ENCODE data around the gene HSD17B14. TPM values are rescaled to one million over a fixed set of nuclear protein-coding genes. Genes with fewer than 3 reads are reported as not detected.
"Not testable (repeated sequence)": the region's sequence is repeated elsewhere in the genome, so short reads cannot be mapped to it uniquely, and the experiment has no call there.

The HSD17B14 gene
- total and polyA plus RNA-seq, 4 donors = 9.0 to 39.1 (median 15.3) TPM

- 77% methylated on average over 7 of the region's 7 CpGs for WGBS, 2 donors
- H3K4me3 ChIP-seq = no peak overlapping the region
- no peak overlapping the region for H3K9ac ChIP-seq (ENCODE audit: insufficient read depth in 1 of 2, low read length in 2 of 2)
- peaks cover 0 to 2% (median 0%) of the 10 kb centered on the region in 4 donors for H3K9me3 ChIP-seq (ENCODE audit: control insufficient read depth in 4 of 4, insufficient read depth in 3 of 4, low read length in 3 of 4)
- H3K27me3 ChIP-seq (ENCODE audit: control insufficient read depth in 3 of 3, insufficient read depth in 3 of 3, low read length in 2 of 3) = no peaks in the 10 kb centered on the region
- H3K4me1 ChIP-seq (ENCODE audit: control insufficient read depth in 5 of 5, insufficient read depth in 5 of 5, low read length in 5 of 5) = peaks cover 0 to 3% (median 0%) of the 10 kb centered on the region in 5 donors
- peak overlapping the region in 1 of 2 donors; percentile 52 for H3K27ac ChIP-seq (ENCODE audit: low read depth in 1 of 2, low read length in 1 of 2)
- no peaks in the 10 kb centered on the region for H3K36me3 ChIP-seq (ENCODE audit: control insufficient read depth in 4 of 4, insufficient read depth in 4 of 4, low read length in 4 of 4)
- ATAC-seq (ENCODE audit: insufficient read depth, low FRiP score) (no peak), DNase-seq (no peak)
- TF ChIP-seq CTCF (IDR thresholded peaks at IDR 0.05; ENCODE audit: control extremely low read depth, extremely low read depth) = no peak
Measured at GRCh38 chr19:48770266-48770665, 66.0 kb downstream of the HSD17B14 start.

- WGBS, 2 donors = 53 to 61% methylated on average over 11 of the region's 11 CpGs
- peaks cover 0 to 3% (median 0%) of the 10 kb centered on the region in 5 donors for H3K4me1 ChIP-seq (ENCODE audit: control insufficient read depth in 5 of 5, insufficient read depth in 5 of 5, low read length in 5 of 5)
- peaks cover 0 to 2% (median 0%) of the 10 kb centered on the region in 4 donors for H3K9me3 ChIP-seq (ENCODE audit: control insufficient read depth in 4 of 4, insufficient read depth in 3 of 4, low read length in 3 of 4)
- ATAC-seq (ENCODE audit: insufficient read depth, low FRiP score) (no peak), DNase-seq (no peak)
- no peak overlapping the region for H3K27ac ChIP-seq (ENCODE audit: low read depth in 1 of 2, low read length in 1 of 2)
- no peak for TF ChIP-seq CTCF (IDR thresholded peaks at IDR 0.05; ENCODE audit: control extremely low read depth, extremely low read depth)
- H3K4me3 ChIP-seq = no peak overlapping the region
- no peak overlapping the region for H3K9ac ChIP-seq (ENCODE audit: insufficient read depth in 1 of 2, low read length in 2 of 2)
- no peaks in the 10 kb centered on the region for H3K36me3 ChIP-seq (ENCODE audit: control insufficient read depth in 4 of 4, insufficient read depth in 4 of 4, low read length in 4 of 4)
- H3K27me3 ChIP-seq (ENCODE audit: control insufficient read depth in 3 of 3, insufficient read depth in 3 of 3, low read length in 2 of 3) = no peaks in the 10 kb centered on the region
Measured at GRCh38 chr19:48768994-48769713, 67.1 kb downstream of the HSD17B14 start.

- not testable (repeated sequence) for H3K36me3 ChIP-seq (ENCODE audit: control insufficient read depth in 4 of 4, insufficient read depth in 4 of 4, low read length in 4 of 4); H3K4me3 ChIP-seq; DNase-seq; H3K27me3 ChIP-seq (ENCODE audit: control insufficient read depth in 3 of 3, insufficient read depth in 3 of 3, low read length in 2 of 3); ATAC-seq (ENCODE audit: insufficient read depth, low FRiP score); H3K4me1 ChIP-seq (ENCODE audit: control insufficient read depth in 5 of 5, insufficient read depth in 5 of 5, low read length in 5 of 5); H3K9me3 ChIP-seq (ENCODE audit: control insufficient read depth in 4 of 4, insufficient read depth in 3 of 4, low read length in 3 of 4); H3K9ac ChIP-seq (ENCODE audit: insufficient read depth in 1 of 2, low read length in 2 of 2); H3K27ac ChIP-seq (ENCODE audit: low read depth in 1 of 2, low read length in 1 of 2)
- WGBS, 2 donors = 56 to 59% methylated on average over 6 of the region's 6 CpGs
Measured at GRCh38 chr19:48768171-48768753, 68.0 kb downstream of the HSD17B14 start.

GRCh38 chr19:48765816-48766215 is 70.5 kb downstream of the HSD17B14 start:
- not testable (repeated sequence) for DNase-seq; H3K9ac ChIP-seq (ENCODE audit: insufficient read depth in 1 of 2, low read length in 2 of 2); H3K27ac ChIP-seq (ENCODE audit: low read depth in 1 of 2, low read length in 1 of 2); H3K27me3 ChIP-seq (ENCODE audit: control insufficient read depth in 3 of 3, insufficient read depth in 3 of 3, low read length in 2 of 3); H3K4me1 ChIP-seq (ENCODE audit: control insufficient read depth in 5 of 5, insufficient read depth in 5 of 5, low read length in 5 of 5); H3K9me3 ChIP-seq (ENCODE audit: control insufficient read depth in 4 of 4, insufficient read depth in 3 of 4, low read length in 3 of 4); ATAC-seq (ENCODE audit: insufficient read depth, low FRiP score); H3K4me3 ChIP-seq; H3K36me3 ChIP-seq (ENCODE audit: control insufficient read depth in 4 of 4, insufficient read depth in 4 of 4, low read length in 4 of 4)
- 54 to 73% methylated on average over 5 of the region's 5 CpGs for WGBS, 2 donors

Small RNA genes within 50 kb of the gene (small RNA-seq; reads per million reads assigned to genes)
- gene RNU6-317P (ENCODE audit: low replicate concordance) = not detected

Other genes starting within 250 kb of the HSD17B14 start
Only the 30 nearest of the 33 such genes appear.
- 10 to 100 TPM; 22.2 to 41.1 TPM for gene FAM83E, start 221.4 kb downstream of the HSD17B14 start, total RNA-seq
- 10 to 100 TPM; 32.3 to 43.8 TPM for gene FAM83E, start 221.4 kb downstream of the HSD17B14 start, polyA plus RNA-seq
- 1,000 to 10,000 TPM; 1,019 to 1,119 TPM for gene RPL18, start 217.3 kb downstream of the HSD17B14 start, total RNA-seq
- gene RPL18, start 217.3 kb downstream of the HSD17B14 start, polyA plus RNA-seq = 1,000 to 10,000 TPM; 1,696 to 3,542 TPM
- 10 to 100 TPM; 10.3 to 35.3 TPM for gene SPHK2, start 217.0 kb downstream of the HSD17B14 start, total RNA-seq
- 10 to 100 TPM; 18.3 to 19.8 TPM for gene SPHK2, start 217.0 kb downstream of the HSD17B14 start, polyA plus RNA-seq
- gene DBP, start 199.1 kb downstream of the HSD17B14 start, total RNA-seq = 10 to 100 TPM in 1 of 2 donors, 1 to 10 TPM in 1; 9.4 to 10.3 TPM
- 10 to 100 TPM in 1 of 2 donors, 1 to 10 TPM in 1; 6.8 to 16.8 TPM for gene DBP, start 199.1 kb downstream of the HSD17B14 start, polyA plus RNA-seq
- gene CA11, start 190.3 kb downstream of the HSD17B14 start, total RNA-seq = 1 to 10 TPM in 1 of 2 donors, under 1 TPM in 1; 0.88 to 5.4 TPM
- 10 to 100 TPM in 1 of 2 donors, 1 to 10 TPM in 1; 4.8 to 13.0 TPM for gene CA11, start 190.3 kb downstream of the HSD17B14 start, polyA plus RNA-seq
- gene NTN5, start 163.5 kb downstream of the HSD17B14 start, total RNA-seq = under 1 TPM; 0.26 to 0.28 TPM
- under 1 TPM; 0.11 to 0.28 TPM for gene NTN5, start 163.5 kb downstream of the HSD17B14 start, polyA plus RNA-seq
- 1 to 10 TPM in 1 of 2 donors, under 1 TPM in 1; 0.40 to 5.6 TPM for gene FUT2, start 140.5 kb downstream of the HSD17B14 start, total RNA-seq
- gene FUT2, start 140.5 kb downstream of the HSD17B14 start, polyA plus RNA-seq = 1 to 10 TPM; 4.4 to 6.5 TPM
- 1 to 10 TPM; 1.3 to 1.5 TPM for gene MAMSTR, start 116.8 kb downstream of the HSD17B14 start, total RNA-seq
- gene MAMSTR, start 116.8 kb downstream of the HSD17B14 start, polyA plus RNA-seq = 1 to 10 TPM in 1 of 2 donors, under 1 TPM in 1; 0.48 to 1.2 TPM
- gene RASIP1, start 95.9 kb downstream of the HSD17B14 start, total RNA-seq = 10 to 100 TPM; 26.2 to 32.8 TPM
- 10 to 100 TPM; 24.7 to 37.9 TPM for gene RASIP1, start 95.9 kb downstream of the HSD17B14 start, polyA plus RNA-seq
- 1 to 10 TPM; 1.2 to 3.1 TPM for gene IZUMO1, start 89.6 kb downstream of the HSD17B14 start, total RNA-seq
- 1 to 10 TPM in 1 of 2 donors, under 1 TPM in 1; 0.97 to 2.4 TPM for gene IZUMO1, start 89.6 kb downstream of the HSD17B14 start, polyA plus RNA-seq
- 10 to 100 TPM in 1 of 2 donors, 1 to 10 TPM in 1; 5.1 to 12.4 TPM for gene FUT1, start 83.8 kb downstream of the HSD17B14 start, total RNA-seq
- gene FUT1, start 83.8 kb downstream of the HSD17B14 start, polyA plus RNA-seq = 1 to 10 TPM; 5.5 to 8.6 TPM
- not detected for gene FGF21, start 81.0 kb downstream of the HSD17B14 start, total RNA-seq
- gene FGF21, start 81.0 kb downstream of the HSD17B14 start, polyA plus RNA-seq = not detected
- 10 to 100 TPM; 36.5 to 93.7 TPM for gene BCAT2, start 25.5 kb downstream of the HSD17B14 start, total RNA-seq
- 10 to 100 TPM; 63.9 to 72.7 TPM for gene BCAT2, start 25.5 kb downstream of the HSD17B14 start, polyA plus RNA-seq
- gene PLEKHA4, start 32.1 kb upstream of the HSD17B14 start, total RNA-seq = 10 to 100 TPM in 1 of 2 donors, 1 to 10 TPM in 1; 8.4 to 57.7 TPM
- gene PLEKHA4, start 32.1 kb upstream of the HSD17B14 start, polyA plus RNA-seq = 10 to 100 TPM; 19.3 to 22.0 TPM
- gene PPP1R15A, start 35.9 kb upstream of the HSD17B14 start, total RNA-seq = 100 to 1,000 TPM; 101 to 104 TPM
- gene PPP1R15A, start 35.9 kb upstream of the HSD17B14 start, polyA plus RNA-seq = 100 to 1,000 TPM; 203 to 208 TPM
- gene TULP2, start 62.3 kb upstream of the HSD17B14 start, total RNA-seq = under 1 TPM; 0.31 to 0.54 TPM
- gene TULP2, start 62.3 kb upstream of the HSD17B14 start, polyA plus RNA-seq = under 1 TPM; 0.13 to 0.20 TPM
- 100 to 1,000 TPM; 214 to 346 TPM for gene NUCB1, start 63.8 kb upstream of the HSD17B14 start, total RNA-seq
- 100 to 1,000 TPM; 362 to 367 TPM for gene NUCB1, start 63.8 kb upstream of the HSD17B14 start, polyA plus RNA-seq
- gene DHDH, start 97.2 kb upstream of the HSD17B14 start, total RNA-seq = 1 to 10 TPM in 1 of 2 donors, under 1 TPM in 1; 0.51 to 2.8 TPM
- gene DHDH, start 97.2 kb upstream of the HSD17B14 start, polyA plus RNA-seq = 1 to 10 TPM in 1 of 2 donors, under 1 TPM in 1; 1.00 to 6.0 TPM
- 100 to 1,000 TPM in 1 of 2 donors, 10 to 100 TPM in 1; 25.9 to 109 TPM for gene BAX, start 118.4 kb upstream of the HSD17B14 start, total RNA-seq
- 100 to 1,000 TPM in 1 of 2 donors, 10 to 100 TPM in 1; 99.0 to 121 TPM for gene BAX, start 118.4 kb upstream of the HSD17B14 start, polyA plus RNA-seq
- 1,000 to 10,000 TPM; 2,880 to 6,540 TPM for gene FTL, start 128.8 kb upstream of the HSD17B14 start, total RNA-seq
- gene FTL, start 128.8 kb upstream of the HSD17B14 start, polyA plus RNA-seq = over 10,000 TPM; 17,775 to 22,369 TPM
- gene GYS1, start 156.8 kb upstream of the HSD17B14 start, total RNA-seq = 10 to 100 TPM; 34.1 to 49.7 TPM
- 10 to 100 TPM; 22.7 to 29.7 TPM for gene GYS1, start 156.8 kb upstream of the HSD17B14 start, polyA plus RNA-seq
- gene RUVBL2, start 157.4 kb upstream of the HSD17B14 start, total RNA-seq = 100 to 1,000 TPM in 1 of 2 donors, 10 to 100 TPM in 1; 85.6 to 108 TPM
- gene RUVBL2, start 157.4 kb upstream of the HSD17B14 start, polyA plus RNA-seq = 100 to 1,000 TPM in 1 of 2 donors, 10 to 100 TPM in 1; 80.7 to 112 TPM
- under 1 TPM in 1 of 2 donors, not detected in 1; 0.74 TPM for gene LHB, start 180.6 kb upstream of the HSD17B14 start, total RNA-seq
- under 1 TPM; 0.32 to 0.67 TPM for gene LHB, start 180.6 kb upstream of the HSD17B14 start, polyA plus RNA-seq
- gene CGB3, start 187.8 kb upstream of the HSD17B14 start, total RNA-seq = not detected
- not detected for gene CGB3, start 187.8 kb upstream of the HSD17B14 start, polyA plus RNA-seq
- gene CGB2, start 195.4 kb upstream of the HSD17B14 start, total RNA-seq = under 1 TPM in 1 of 2 donors, not detected in 1; 0.58 TPM
- gene CGB2, start 195.4 kb upstream of the HSD17B14 start, polyA plus RNA-seq = not detected
- not detected for gene CGB1, start 200.4 kb upstream of the HSD17B14 start, total RNA-seq
- gene CGB1, start 200.4 kb upstream of the HSD17B14 start, polyA plus RNA-seq = not detected
- gene CGB5, start 207.4 kb upstream of the HSD17B14 start, total RNA-seq = not detected
- not detected for gene CGB5, start 207.4 kb upstream of the HSD17B14 start, polyA plus RNA-seq
- gene CGB8, start 212.6 kb upstream of the HSD17B14 start, total RNA-seq = not detected
- gene CGB8, start 212.6 kb upstream of the HSD17B14 start, polyA plus RNA-seq = not detected
- gene CGB7, start 221.3 kb upstream of the HSD17B14 start, total RNA-seq = under 1 TPM; 0.11 to 0.21 TPM
- gene CGB7, start 221.3 kb upstream of the HSD17B14 start, polyA plus RNA-seq = under 1 TPM; 0.29 to 0.57 TPM
- gene NTF4, start 228.3 kb upstream of the HSD17B14 start, total RNA-seq = 1 to 10 TPM; 2.1 to 2.9 TPM
- gene NTF4, start 228.3 kb upstream of the HSD17B14 start, polyA plus RNA-seq = 1 to 10 TPM; 2.8 to 5.2 TPM